H9 (cell line): Measurements from ENCODE around the gene RRAGD. TPM values are rescaled to one million over a fixed set of nuclear protein-coding genes. Genes with fewer than 3 reads are reported as not detected.

Source experiments
- DNase-seq: peaks from one replicate; pipeline ENCODE4 v3.0.0-alpha.2; 2017
- H2AFZ ChIP-seq: one replicate; pipeline ENCODE4 v1.6.1; 2013; ENCODE audit warnings: mild to moderate bottlenecking, low read length, control low read depth, moderate library complexity
- H2AK5ac ChIP-seq: 2 replicates; pipeline ENCODE4 v1.6.1; 2013; ENCODE audit warnings: low read length, control low read depth, mixed read lengths; ENCODE audit not compliant: insufficient read length
- H2BK120ac ChIP-seq: one replicate; pipeline ENCODE4 v1.6.1; 2013; ENCODE audit warnings: low read depth, mild to moderate bottlenecking, low read length, control low read depth, inconsistent platforms; ENCODE audit not compliant: poor library complexity, severe bottlenecking
- H2BK12ac ChIP-seq: 2 replicates; pipeline ENCODE4 v1.6.1; 2013; ENCODE audit warnings: low read length, control low read depth, mixed read lengths, low read depth; ENCODE audit not compliant: insufficient read length
- H2BK15ac ChIP-seq: 2 replicates; pipeline ENCODE4 v1.6.1; 2013; ENCODE audit warnings: low read depth, low read length, control low read depth
- H2BK20ac ChIP-seq: one replicate; pipeline ENCODE4 v1.6.1; 2013; ENCODE audit warnings: low read depth, mild to moderate bottlenecking, low read length, control low read depth, inconsistent platforms; ENCODE audit not compliant: poor library complexity, severe bottlenecking
- H2BK5ac ChIP-seq: 2 replicates; pipeline ENCODE4 v1.6.1; 2013; ENCODE audit warnings: low read length, control low read depth, mixed read lengths; ENCODE audit not compliant: insufficient read length
- H3K14ac ChIP-seq: 2 replicates; pipeline ENCODE4 v1.6.1; 2013; ENCODE audit warnings: low read length, control low read depth; ENCODE audit not compliant: insufficient read depth
- H3K18ac ChIP-seq: 2 replicates; pipeline ENCODE4 v1.6.1; 2013; ENCODE audit warnings: low read depth, mild to moderate bottlenecking, mixed read lengths, low read length, control low read depth; ENCODE audit not compliant: insufficient read length
- H3K23ac ChIP-seq: 2 replicates; pipeline ENCODE4 v1.6.1; 2013; ENCODE audit warnings: low read length, control low read depth, mixed read lengths, low read depth; ENCODE audit not compliant: insufficient read length
- H3K23me2 ChIP-seq: 2 replicates; pipeline ENCODE4 v1.6.1; 2013; ENCODE audit warnings: low read depth, mild to moderate bottlenecking, mixed read lengths, low read length, control low read depth; ENCODE audit not compliant: insufficient read length, poor library complexity, severe bottlenecking
- H3K27ac ChIP-seq: 2 replicates; pipeline ENCODE4 v1.5.1; 2013; ENCODE audit warnings: low read length, control low read depth, mixed read lengths, low read depth; ENCODE audit not compliant: insufficient read length
- H3K27me3 ChIP-seq: 2 replicates; pipeline ENCODE4 v1.6.1; 2013; ENCODE audit warnings: low read length, control low read depth, inconsistent platforms; ENCODE audit not compliant: insufficient read depth
- H3K4ac ChIP-seq: 2 replicates; pipeline ENCODE4 v1.6.1; 2013; ENCODE audit warnings: low read depth, mild to moderate bottlenecking, control low read depth, inconsistent platforms, low read length, moderate library complexity
- H3K4me1 ChIP-seq: 2 replicates; pipeline ENCODE4 v1.6.1; 2013; ENCODE audit warnings: low read length, control low read depth, inconsistent platforms; ENCODE audit not compliant: insufficient read depth
- H3K4me2 ChIP-seq: 2 replicates; pipeline ENCODE4 v1.6.1; 2013; ENCODE audit warnings: low read length, control low read depth, mixed read lengths; ENCODE audit not compliant: insufficient read length, insufficient read depth
- H3K56ac ChIP-seq: 2 replicates; pipeline ENCODE4 v1.6.1; 2013; ENCODE audit warnings: low read depth, mild to moderate bottlenecking, mixed read lengths, low read length, control low read depth; ENCODE audit not compliant: insufficient read length
- H3K79me1 ChIP-seq: 2 replicates; pipeline ENCODE4 v1.6.1; 2013; ENCODE audit warnings: low read depth, mild to moderate bottlenecking, moderate library complexity, low read length, control low read depth, inconsistent platforms; ENCODE audit not compliant: insufficient read depth, poor library complexity, severe bottlenecking
- H3K79me2 ChIP-seq: 2 replicates; pipeline ENCODE4 v1.6.1; 2013; ENCODE audit warnings: low read length, control low read depth, inconsistent platforms; ENCODE audit not compliant: insufficient read depth
- H3K9ac ChIP-seq: 2 replicates; pipeline ENCODE4 v1.6.1; 2013; ENCODE audit warnings: low read length, control low read depth, mixed read lengths; ENCODE audit not compliant: insufficient read length; ENCODE audit errors: extremely low read depth
- H3K9me3 ChIP-seq: one replicate; pipeline ENCODE4 v1.6.1; 2013; ENCODE audit warnings: low read depth, low read length, inconsistent platforms; ENCODE audit not compliant: control insufficient read depth
- H3T11ph ChIP-seq: one replicate; pipeline ENCODE4 v1.6.1; 2013; ENCODE audit warnings: mild to moderate bottlenecking, low read length, control low read depth, inconsistent platforms
- H4K20me1 ChIP-seq: one replicate; pipeline ENCODE4 v1.6.1; 2013; ENCODE audit not compliant: control insufficient read depth, insufficient read length, insufficient read depth
- H4K5ac ChIP-seq: 2 replicates; pipeline ENCODE4 v1.6.1; 2013; ENCODE audit warnings: low read depth, mild to moderate bottlenecking, mixed read lengths, low read length, control low read depth; ENCODE audit not compliant: insufficient read length
- H4K8ac ChIP-seq: replicated peaks from 2 replicates; pipeline ENCODE4 v1.6.1; 2013; ENCODE audit warnings: low read length, control low read depth, mixed read lengths, low read depth; ENCODE audit not compliant: insufficient read length
- H4K91ac ChIP-seq: 2 replicates; pipeline ENCODE4 v1.6.1; 2013; ENCODE audit warnings: low read depth, mild to moderate bottlenecking, moderate library complexity, mixed read lengths, low read length, control low read depth; ENCODE audit not compliant: insufficient read length
- H3K27ac Mint-ChIP-seq, 3 experiments: 2 replicates in 2 of 3; 3 replicates in 1 of 3; pipeline ENCODE4 v1.8.0; 2020 to 2021; ENCODE audit warnings: mixed read lengths in 3 of 3, mild to moderate bottlenecking in 1 of 3, moderate library complexity in 1 of 3
- H3K27me3 Mint-ChIP-seq: 2 replicates; pipeline ENCODE4 v1.8.0; 2021; ENCODE audit warnings: low read depth, mild to moderate bottlenecking, moderate library complexity, mixed read lengths
- H3K36me3 Mint-ChIP-seq, 3 experiments: 2 replicates in 2 of 3; 3 replicates in 1 of 3; pipeline ENCODE4 v1.8.0; 2020 to 2021; ENCODE audit warnings: low read depth in 3 of 3, mixed read lengths in 3 of 3; ENCODE audit not compliant: insufficient read depth in 1 of 3
- H3K4me1 Mint-ChIP-seq, 2 experiments: 2 replicates each; pipeline ENCODE4 v1.8.0; 2020; ENCODE audit warnings: mixed read lengths in 2 of 2
- H3K4me3 Mint-ChIP-seq, 2 experiments: 2 replicates in 1 of 2; 3 replicates in 1 of 2; pipeline ENCODE4 v1.8.0; 2020 to 2021; ENCODE audit warnings: mild to moderate bottlenecking in 2 of 2, mixed read lengths in 2 of 2, moderate library complexity in 1 of 2
- H3K9me3 Mint-ChIP-seq, 2 experiments: 2 replicates in 1 of 2; 3 replicates in 1 of 2; pipeline ENCODE4 v1.8.0; 2020; ENCODE audit warnings: mild to moderate bottlenecking in 2 of 2, mixed read lengths in 2 of 2, moderate library complexity in 1 of 2
- CTCF ChIP-seq: fragments of 200-600 bp; sonication (generic); conservative IDR thresholded peaks from 3 replicates; pipeline ENCODE4 v1.8.0; 2021; ENCODE audit warnings: antibody characterized with exemption, mild to moderate bottlenecking
- WGBS: extraction: QIAGEN DNeasy Blood & Tissue Kit; methylation state at CpG from one replicate; pipeline ENCODE4 v1.1.7; 2013; ENCODE audit warnings: missing lambda C conversion rate, low lambda C conversion rate, mixed read lengths; ENCODE audit not compliant: insufficient read length; ENCODE audit errors: extremely low coverage; 5-methylcytosine and 5-hydroxymethylcytosine counted together
- total RNA-seq: library from RNA; stranded (reverse); gene quantifications from 2 replicates; pipeline ENCODE4 v1.2.1, GENCODE V29; 2021

Gene RRAGD
- total RNA-seq, 1 experiment from 2014 or later: 10.6 TPM

GRCh38 chr6:89454300-89454699 lies 42.2 kb upstream of the RRAGD start:
- H3K9me3 Mint-ChIP-seq: no peaks in the 10 kb centered on the region; a peak in 1 of 5 replicates
- Histone ChIP-seq H2BK20ac (no peak overlapping the region), H3K79me2 (no peaks in the 10 kb centered on the region; the same call in 1 of the 2 replicates), H3K79me1 (no peaks in the 10 kb centered on the region), H3K27ac (no peak overlapping the region), H3K27me3 (no peaks in the 10 kb centered on the region), H3K4me2 (no peak overlapping the region), H3T11ph (no peak overlapping the region), H2AFZ (no peak overlapping the region), H2BK12ac (no peak overlapping the region), H4K8ac (no peak overlapping the region), H3K18ac (no peak overlapping the region), H3K9me3 (no peaks in the 10 kb centered on the region), H4K20me1 (peaks cover 3% of the 10 kb centered on the region), H3K23ac (no peak overlapping the region), H2BK5ac (no peak overlapping the region), H2AK5ac (no peak overlapping the region), H2BK15ac (no peak overlapping the region), H3K4ac (no peak overlapping the region), H3K9ac (no peak overlapping the region), H3K56ac (no peak overlapping the region), H3K4me1 (no peaks in the 10 kb centered on the region), H3K14ac (no peak overlapping the region), H2BK120ac (no peak overlapping the region), H4K91ac (no peak overlapping the region), H3K23me2 (no peaks in the 10 kb centered on the region), H4K5ac (no peak overlapping the region)
- WGBS: no CpG with 5 or more reads among the region's 2 CpGs
- no peaks in the 10 kb centered on the region for H3K4me1 Mint-ChIP-seq
- no peaks in the 10 kb centered on the region; the same call in 1 of the 2 replicates for H3K27me3 Mint-ChIP-seq
- no peak for TF ChIP-seq CTCF
- H3K4me3 Mint-ChIP-seq: no peak overlapping the region
- no peak for DNase-seq
- H3K27ac Mint-ChIP-seq: no peak overlapping the region
- no peaks in the 10 kb centered on the region for H3K36me3 Mint-ChIP-seq
